8988T (cell line): ENCODE results near the gene MDGA2.
"Not testable (repeated sequence)": the region's sequence is repeated elsewhere in the genome, so short reads cannot be mapped to it uniquely, and the experiment has no call there.

Source experiments
- DNase-seq: peaks from one replicate; pipeline ENCODE4 v3.0.0; 2011

The MDGA2 gene

DNA sequence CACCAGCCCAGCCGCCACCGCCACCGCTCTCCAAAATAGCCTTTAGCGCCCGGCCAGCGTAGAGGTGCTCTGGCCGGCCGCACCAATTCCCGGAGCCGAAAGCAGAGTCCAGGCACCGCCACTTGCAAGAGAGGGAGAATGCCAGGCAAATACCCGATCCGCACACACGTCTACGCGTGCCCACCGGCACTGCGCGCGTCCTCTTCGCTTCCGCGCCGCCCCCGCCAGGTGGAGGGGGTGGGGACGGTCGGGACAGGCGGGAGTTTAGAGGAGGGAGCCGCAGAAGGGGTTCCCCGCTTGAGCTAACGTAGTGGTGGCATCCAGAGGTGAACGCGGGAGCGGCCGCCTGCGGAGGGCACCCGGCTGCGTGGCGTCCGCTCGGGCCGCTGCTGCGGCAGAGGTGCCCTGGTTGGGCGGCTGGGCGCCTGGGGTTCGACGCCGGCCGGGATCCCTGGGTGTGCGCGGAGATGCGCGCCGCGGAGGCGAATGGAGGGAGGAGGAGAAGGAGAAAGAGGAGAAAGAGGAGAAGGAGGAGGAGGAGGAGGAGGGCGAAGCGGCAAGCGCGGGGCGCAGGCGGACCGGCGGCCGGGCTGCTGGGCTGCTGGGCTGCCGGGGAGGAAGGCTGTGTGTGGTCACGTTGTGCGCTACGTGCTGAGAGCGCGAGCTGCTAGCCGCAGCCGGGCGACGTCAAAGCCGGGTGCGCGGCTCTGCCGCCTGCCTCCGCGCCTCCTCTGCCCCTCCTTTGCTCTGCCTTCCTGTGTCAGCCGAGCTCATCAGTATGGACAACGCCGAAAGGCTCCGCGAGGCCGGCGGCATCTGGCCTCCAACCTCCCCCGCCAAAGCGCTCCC, at the start of gene MDGA2:
Gene MDGA2, minus strand, starts transcription at position 140 of the 849 bp plus-strand sequence.
- DNase-seq, result no peak

DNA sequence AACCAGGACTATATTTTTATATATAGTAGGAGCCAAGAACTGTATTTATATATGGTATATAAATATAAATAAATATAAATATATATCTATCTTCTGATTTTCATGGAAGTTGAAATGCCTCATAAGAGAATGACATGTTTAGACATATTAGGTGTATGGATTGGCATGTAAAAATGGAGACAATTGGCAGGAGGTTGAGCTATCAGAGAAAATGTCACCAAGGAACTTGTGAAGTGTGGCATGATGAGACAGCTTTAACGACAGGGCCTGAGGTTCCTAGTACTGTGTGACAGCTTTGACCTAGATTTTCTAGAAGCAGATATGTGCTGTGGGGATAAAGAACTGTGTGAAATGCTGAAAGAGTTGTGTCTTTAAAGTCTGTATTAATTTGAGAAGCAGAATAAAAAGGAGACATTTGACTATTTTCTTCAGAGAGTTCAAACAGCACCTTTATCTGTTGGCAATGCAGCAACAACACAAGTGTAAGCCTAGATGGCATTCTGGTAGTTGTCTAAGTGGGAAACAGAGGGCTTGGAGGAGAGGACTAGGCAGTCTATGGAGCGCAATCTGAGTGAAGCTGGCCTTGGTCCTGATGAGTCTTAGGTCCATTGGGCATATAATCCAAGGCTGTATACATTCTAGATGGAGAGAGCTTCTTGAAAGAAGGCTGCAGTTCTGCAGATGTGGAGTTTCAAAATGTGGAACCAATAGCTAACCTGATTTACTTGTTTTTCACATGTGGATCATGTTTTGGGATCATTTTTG, 47.7 kb upstream of the MDGA2 start:
- DNase-seq, result no peak

DNA sequence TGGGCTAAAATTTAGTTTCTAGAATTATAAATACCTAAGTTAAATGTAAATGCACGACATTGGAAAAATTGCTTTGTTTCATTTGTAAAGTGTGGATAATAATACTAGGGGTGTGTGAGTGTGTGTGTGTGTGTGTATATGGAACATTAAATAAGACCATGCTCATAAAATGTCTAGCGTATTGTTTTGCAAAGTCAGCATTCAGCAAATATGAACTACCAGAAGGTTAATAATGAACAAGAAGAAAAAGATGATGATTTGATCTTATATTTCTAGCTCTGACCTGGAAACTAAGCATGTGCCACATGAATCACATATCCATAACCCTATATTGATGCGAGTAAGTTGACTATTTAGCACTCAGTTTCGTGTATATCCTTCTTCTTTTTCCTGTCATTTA, 44.9 kb upstream of the MDGA2 start:
- no peak for DNase-seq

DNA sequence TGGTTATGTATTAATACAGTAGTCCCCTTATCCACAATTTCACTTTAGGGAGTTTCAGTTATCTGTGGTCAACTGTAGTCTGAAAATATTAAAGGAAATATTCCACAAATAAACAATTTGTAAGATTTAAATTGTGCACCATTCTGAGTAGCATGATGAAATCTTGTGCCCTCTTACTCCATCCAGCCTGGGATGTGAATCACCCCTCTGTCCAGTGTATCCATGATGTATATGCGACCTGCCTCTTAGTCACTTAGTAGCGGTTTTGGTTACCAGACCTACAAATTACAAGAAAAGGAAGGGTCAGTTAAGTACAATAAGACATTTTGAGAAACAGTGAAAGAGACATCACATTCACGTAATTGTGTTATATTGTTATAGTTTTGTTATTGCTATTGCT, 39.9 kb upstream of the MDGA2 start:
- DNase-seq, result no peak

DNA sequence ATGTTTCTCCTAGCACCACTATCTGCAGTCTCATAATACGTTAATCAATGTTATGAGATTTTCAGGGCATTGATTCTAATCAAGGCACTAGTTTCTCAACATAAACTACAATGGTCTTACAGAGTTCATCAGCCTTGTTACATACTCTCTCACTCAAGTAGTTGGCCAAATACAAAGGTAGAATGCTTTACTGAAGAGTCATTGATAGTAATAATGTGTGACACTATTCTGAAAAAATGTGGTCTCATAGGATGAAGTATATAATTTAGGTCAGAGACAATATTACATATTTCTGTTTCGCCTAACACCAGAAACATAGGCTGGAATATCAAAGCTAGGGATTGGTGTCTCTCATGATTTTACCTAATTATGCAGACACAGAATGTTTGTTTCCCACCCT, 35.2 kb upstream of the MDGA2 start:
- DNase-seq, result no peak

- DNase-seq, result no peak
Observed at GRCh38 chr14:47705683-47706082, 30.3 kb upstream of the MDGA2 start.

DNA sequence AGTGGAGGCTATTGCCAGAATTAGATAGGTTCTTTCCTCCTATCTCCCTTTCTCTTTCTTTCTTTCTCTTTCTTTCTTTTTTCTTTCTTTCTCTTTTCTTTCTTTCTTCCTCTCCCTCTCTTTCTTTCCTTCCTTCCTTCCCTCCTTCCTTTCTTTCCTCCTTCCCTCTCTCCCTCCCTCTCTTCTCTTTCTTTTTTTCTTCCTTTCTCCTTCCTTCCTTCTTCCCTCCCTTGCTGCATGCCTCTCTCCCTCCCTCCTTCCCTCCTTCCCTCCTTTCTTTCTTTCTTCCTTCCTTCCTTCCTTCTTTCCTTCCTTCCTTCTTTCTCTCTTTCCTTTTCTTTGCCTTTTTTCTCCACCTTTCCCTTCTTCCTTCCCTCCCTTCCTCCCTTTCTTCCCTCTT, 16.4 kb upstream of the MDGA2 start:
- no peak for DNase-seq

DNA sequence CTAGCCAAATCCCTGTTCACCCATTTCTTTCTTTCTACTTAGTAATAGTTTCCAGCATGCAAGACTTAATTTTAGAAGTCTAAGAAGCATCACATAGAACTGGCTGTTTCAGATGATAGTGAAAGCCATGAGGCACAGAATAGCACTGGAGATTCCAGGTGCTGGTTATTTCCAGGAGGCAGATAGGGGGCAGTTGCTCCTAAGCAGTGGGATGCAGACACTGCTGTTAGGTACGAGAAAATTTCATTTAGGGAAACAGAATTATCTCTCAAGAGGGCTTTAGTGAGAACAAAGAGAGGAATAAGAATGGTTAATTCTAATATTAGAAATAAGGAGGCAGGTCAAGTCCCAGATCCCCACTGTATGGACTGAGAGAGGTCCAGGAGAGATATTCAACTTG, 3.6 kb upstream of the MDGA2 start:
- no peak for DNase-seq

DNA sequence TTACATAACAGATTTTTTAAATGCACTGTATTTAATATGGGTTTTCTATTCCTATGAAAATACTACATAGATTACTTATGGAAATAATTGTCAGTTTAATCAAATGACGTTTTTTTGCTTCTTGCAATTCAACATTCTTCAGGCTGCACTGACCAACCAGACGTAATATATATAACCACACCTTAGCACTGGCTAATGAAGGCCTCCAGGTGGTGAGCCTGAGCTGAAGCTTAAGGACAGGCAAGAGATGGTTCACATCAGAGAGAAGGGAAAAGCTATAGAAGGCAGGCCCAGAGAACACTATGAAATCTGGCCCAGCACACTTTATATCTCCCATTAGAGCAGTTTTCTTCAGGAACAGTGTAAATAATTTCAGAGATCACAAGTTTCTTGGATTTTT, 2.8 kb upstream of the MDGA2 start:
- no peak for DNase-seq

- no peak for DNase-seq
Observed at GRCh38 chr14:47676315-47676617, 861 bp upstream of the MDGA2 start.

DNA sequence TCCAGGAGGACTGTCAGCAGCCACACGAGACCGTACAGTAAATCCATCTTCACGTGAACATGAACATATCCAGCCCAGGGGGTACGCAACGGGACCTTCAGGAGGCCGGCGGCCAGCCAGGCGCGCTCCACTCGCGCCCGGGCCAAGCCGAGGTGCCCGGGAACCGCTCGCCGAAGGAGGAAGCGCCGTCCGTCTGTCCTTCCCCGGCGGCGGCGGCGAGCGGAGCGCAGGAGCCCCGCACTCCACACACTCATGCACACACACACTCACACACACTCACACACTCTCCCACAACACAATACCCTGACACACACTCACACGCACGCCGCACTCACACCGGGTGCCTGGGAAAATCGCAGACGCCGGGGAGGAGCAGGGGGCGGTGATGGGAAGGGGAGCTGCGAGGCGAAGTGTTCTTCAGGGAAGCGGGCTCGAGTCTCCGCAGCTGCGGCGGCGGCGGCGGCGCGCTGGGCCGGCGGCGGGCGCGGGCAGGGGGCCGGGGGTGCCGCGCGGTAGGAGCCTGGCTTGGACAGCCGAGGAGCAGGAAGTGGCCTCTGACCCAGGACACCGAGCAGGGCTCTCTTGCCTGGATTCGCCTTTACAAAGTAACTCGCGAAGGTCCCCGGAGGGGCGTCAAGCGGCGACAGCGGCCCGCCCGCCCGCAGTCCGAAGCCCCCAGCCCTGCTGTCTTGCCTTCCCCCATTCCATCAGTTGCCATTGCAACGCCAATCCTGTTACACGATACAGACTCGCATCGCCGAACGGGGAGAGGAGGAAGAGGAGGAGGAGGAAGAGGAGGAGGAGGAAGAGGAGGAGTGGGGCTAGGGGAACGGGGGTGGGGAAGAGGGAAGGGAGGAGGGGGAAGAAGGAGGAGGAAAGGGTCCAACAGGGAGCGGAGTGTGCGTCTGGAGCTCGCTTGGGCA, 601 bp downstream of the MDGA2 start:
- no peak for DNase-seq

- no peak for DNase-seq
Observed at GRCh38 chr14:47674148-47674542, 1.3 kb downstream of the MDGA2 start.

- DNase-seq, result no peak
Observed at GRCh38 chr14:47665337-47666134, 9.9 kb downstream of the MDGA2 start.

- DNase-seq, result no peak
Observed at GRCh38 chr14:47662466-47662865, 12.9 kb downstream of the MDGA2 start.

- no peak for DNase-seq
Observed at GRCh38 chr14:47660158-47660557, 15.2 kb downstream of the MDGA2 start.

DNA sequence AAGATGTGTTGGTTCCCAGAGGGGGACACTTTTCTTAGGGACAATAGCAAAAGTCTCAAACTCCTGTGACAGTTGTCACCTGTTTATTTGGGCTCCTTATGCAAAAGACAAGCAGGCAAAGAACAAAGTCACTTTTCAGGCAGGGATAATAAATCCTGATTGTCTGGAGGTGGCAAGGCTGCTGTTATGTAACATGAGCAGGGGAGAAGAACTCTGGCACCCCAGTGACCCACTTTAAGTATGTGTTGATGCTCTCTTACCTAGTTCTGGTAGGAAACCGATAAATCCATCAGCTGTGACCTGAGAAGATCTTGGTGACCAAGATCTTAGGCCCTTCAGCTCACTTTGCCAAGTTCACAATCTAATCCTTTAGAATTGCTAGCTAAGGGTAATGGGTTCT, 17.4 kb downstream of the MDGA2 start:
- DNase-seq, result no peak

GRCh38 chr14:47657143-47657542, 18.3 kb downstream of the MDGA2 start:
- DNase-seq, result no peak

DNA sequence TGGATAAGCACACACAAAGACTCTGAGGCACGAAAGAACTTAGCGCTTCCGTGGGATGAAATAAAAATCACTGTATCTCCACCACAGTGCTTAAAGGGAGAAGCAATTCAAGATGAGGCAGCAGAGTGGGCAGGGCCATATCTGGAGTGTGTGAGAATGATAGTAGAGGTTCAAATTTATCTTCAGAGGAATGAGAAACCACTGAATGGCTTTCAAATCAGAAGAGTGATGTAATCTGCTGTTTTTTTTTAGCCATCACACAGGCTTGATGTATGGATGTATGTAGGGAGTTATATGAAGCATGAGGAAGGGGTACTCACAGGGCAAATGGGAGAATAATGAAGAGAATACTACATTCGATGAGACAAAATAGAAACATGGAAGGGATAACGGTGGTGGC, 24.1 kb downstream of the MDGA2 start:
- no peak for DNase-seq

- no peak for DNase-seq
Observed at GRCh38 chr14:47637753-47638152, 37.7 kb downstream of the MDGA2 start.

GRCh38 chr14:47626151-47627035, 49.0 kb downstream of the MDGA2 start:
- no peak for DNase-seq

GRCh38 chr14:47624126-47624525, 51.3 kb downstream of the MDGA2 start:
- DNase-seq, result not testable (repeated sequence)

DNA sequence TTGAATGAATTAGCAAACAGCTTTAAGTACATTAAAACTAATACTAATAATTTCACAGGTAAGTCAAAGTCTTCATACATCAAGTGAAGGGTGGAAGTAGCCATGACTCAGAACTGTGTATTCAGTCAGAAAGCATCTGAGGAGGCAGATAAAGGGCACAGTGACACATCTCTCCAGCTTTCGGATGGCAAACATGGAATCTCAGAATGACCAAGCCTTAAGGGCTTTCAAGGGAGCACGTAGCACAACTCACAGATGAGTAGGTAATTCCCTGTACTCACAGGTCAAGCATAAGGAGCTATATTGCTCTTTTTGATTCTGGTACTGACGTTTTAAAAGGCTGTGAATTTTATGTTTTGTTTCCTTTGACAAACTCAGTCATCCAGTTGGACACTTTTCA, 56.0 kb downstream of the MDGA2 start:
- no peak for DNase-seq
